K562 (cell line): ENCODE data around the gene JUNB. TPM values are rescaled to one million over a fixed set of nuclear protein-coding genes. Genes with fewer than 3 reads are reported as not detected.

Source experiments
- ATF1 ChIP-seq, 2 experiments: fragments of 450-650 bp in 1 of 2; IDR thresholded peaks; 2 replicates each; pipeline ENCODE4 v1.6.1; 2016; ENCODE audit warnings: missing compliant biosample characterization in 1 of 2, missing genetic modification characterization in 1 of 2
- E2F3 ChIP-seq: fragments of 250-450 bp; sonication (Bioruptor Pico); IDR thresholded peaks from 2 replicates; pipeline ENCODE4 v1.4.0; 2020; ENCODE audit warnings: mild to moderate bottlenecking
- E2F5 ChIP-seq: sonication (generic); formaldehyde crosslinking; IDR thresholded peaks from 2 replicates; pipeline ENCODE4 v1.8.0; 2022; ENCODE audit warnings: mild to moderate bottlenecking, missing genetic modification reagents
- HEY1 ChIP-seq: fragments of 250-450 bp; sonication (Bioruptor Pico); IDR thresholded peaks from 2 replicates; pipeline ENCODE4 v1.5.0; 2020; ENCODE audit warnings: mild to moderate bottlenecking, moderate library complexity, borderline replicate concordance
- IRF2 ChIP-seq: sonication (generic); formaldehyde crosslinking; IDR thresholded peaks from 2 replicates; pipeline ENCODE4 v1.8.1; 2022; ENCODE audit warnings: mild to moderate bottlenecking, missing genetic modification reagents
- NCOR1 ChIP-seq: fragments of 450-650 bp; IDR thresholded peaks from 2 replicates; pipeline ENCODE4 v1.6.1; 2016; ENCODE audit warnings: mild to moderate bottlenecking, moderate library complexity
- NR2C2 ChIP-seq, 2 experiments: fragments of 200-800 bp in 1 of 2; sonication (Bioruptor generic) in 1 of 2; sonication (generic) in 1 of 2; formaldehyde crosslinking in 1 of 2; IDR thresholded peaks; 2 replicates each; pipeline versions ENCODE4 v1.6.1 to v1.8.0; 2016 to 2022; ENCODE audit warnings: mild to moderate bottlenecking in 1 of 2, missing compliant biosample characterization in 1 of 2, missing genetic modification characterization in 1 of 2, missing genetic modification reagents in 1 of 2
- RAD51 ChIP-seq: fragments of 450-650 bp; IDR thresholded peaks from 2 replicates; pipeline ENCODE4 v1.7.1; 2016; ENCODE audit warnings: low read depth, mild to moderate bottlenecking, borderline replicate concordance
- RCOR1 ChIP-seq, 2 experiments: IDR thresholded peaks; 2 replicates each; pipeline ENCODE4 v1.6.1; 2012; ENCODE audit warnings: low read depth in 2 of 2, low read length in 2 of 2, borderline replicate concordance in 1 of 2, improper control_type of control experiment in 1 of 2
- TFE3 ChIP-seq: fragments of 450-650 bp; formaldehyde crosslinking; IDR thresholded peaks from 2 replicates; pipeline ENCODE4 v1.4.0; 2020; ENCODE audit warnings: mild to moderate bottlenecking, mixed read lengths
- TRIM28 ChIP-seq: fragments of 450-650 bp; IDR thresholded peaks from 2 replicates; pipeline ENCODE4 v1.6.1; 2017
- ZSCAN29 ChIP-seq: fragments of 450-650 bp; IDR thresholded peaks from 2 replicates; pipeline ENCODE4 v1.6.1; 2017
- polyA plus RNA-seq, 8 experiments: library from polyadenylated mRNA; depleted of rRNA in 4 of 8; stranded (reverse) in 5 of 8; unstranded in 3 of 8; fragments of >200 nt; fragmentation: Nextera tagmentation in 2 of 8; fragmentation: Illumina TruSeq in 1 of 8; extraction: Ambion mirVana in 2 of 8; extraction: Trizol in 1 of 8; gene quantifications; 2 replicates each; pipeline versions ENCODE4 v1.2.1 to v1.2.3, GENCODE V29; 2011 to 2014; ENCODE audit warnings: inconsistent platforms in 1 of 8, missing spikeins in 1 of 8
- total RNA-seq, 7 experiments: library from RNA; depleted of rRNA in 6 of 7; stranded (reverse); fragments of >200 nt in 6 of 7; fragmentation: Illumina TruSeq in 2 of 7; extraction: Trizol in 2 of 7; gene quantifications; 2 replicates each; pipeline versions ENCODE4 v1.2.1 to v1.2.3, GENCODE V29; 2011 to 2021; ENCODE audit warnings: low replicate concordance in 1 of 7
- TF ChIP-seq, protein P1 (sequence below), 3 experiments: fragments of 200-800 bp in 1 of 3; fragments of 250-450 bp in 1 of 3; fragments of 450-650 bp in 1 of 3; sonication (Bioruptor Pico) in 1 of 3; sonication (Bioruptor generic) in 1 of 3; formaldehyde crosslinking in 1 of 3; IDR thresholded peaks; 2 replicates each; pipeline versions ENCODE4 v1.6.1 to v1.8.0; 2016 to 2022; ENCODE audit warnings: mild to moderate bottlenecking in 2 of 3, missing genetic modification characterization in 2 of 3, missing compliant biosample characterization in 1 of 3, moderate library complexity in 1 of 3
- TF ChIP-seq, protein P2 (sequence below), 2 experiments: IDR thresholded peaks; 2 replicates each; pipeline ENCODE4 v1.6.1; 2011; ENCODE audit warnings: borderline replicate concordance in 1 of 2, control low read depth in 1 of 2, low read depth in 1 of 2, low read length in 1 of 2, mild to moderate bottlenecking in 1 of 2, mixed read lengths in 1 of 2, moderate library complexity in 1 of 2; ENCODE audit not compliant: insufficient read depth in 1 of 2, insufficient read length in 1 of 2, poor library complexity in 1 of 2, severe bottlenecking in 1 of 2; ENCODE audit errors: extremely low read depth in 1 of 2
- TF ChIP-seq, protein P3 (sequence below), 3 experiments: IDR thresholded peaks in 2 of 3; conservative IDR thresholded peaks in 1 of 3; 2 replicates each; pipeline ENCODE4 v1.5.1; 2011 to 2012; ENCODE audit warnings: low read length in 3 of 3, mild to moderate bottlenecking in 3 of 3, control low read depth in 2 of 3, improper control_type of control experiment in 1 of 3, inconsistent platforms in 1 of 3, low read depth in 1 of 3, mixed read lengths in 1 of 3, moderate library complexity in 1 of 3; ENCODE audit not compliant: insufficient read depth in 2 of 3

Gene JUNB
- total and polyA plus RNA-seq, 9 of the 15 experiments (the other 6 are each of a cell fraction or from before 2014, with no cell fraction given), result 0.23 to 88.1 (median 13.1) TPM

- TF ChIP-seq, protein P1, sequence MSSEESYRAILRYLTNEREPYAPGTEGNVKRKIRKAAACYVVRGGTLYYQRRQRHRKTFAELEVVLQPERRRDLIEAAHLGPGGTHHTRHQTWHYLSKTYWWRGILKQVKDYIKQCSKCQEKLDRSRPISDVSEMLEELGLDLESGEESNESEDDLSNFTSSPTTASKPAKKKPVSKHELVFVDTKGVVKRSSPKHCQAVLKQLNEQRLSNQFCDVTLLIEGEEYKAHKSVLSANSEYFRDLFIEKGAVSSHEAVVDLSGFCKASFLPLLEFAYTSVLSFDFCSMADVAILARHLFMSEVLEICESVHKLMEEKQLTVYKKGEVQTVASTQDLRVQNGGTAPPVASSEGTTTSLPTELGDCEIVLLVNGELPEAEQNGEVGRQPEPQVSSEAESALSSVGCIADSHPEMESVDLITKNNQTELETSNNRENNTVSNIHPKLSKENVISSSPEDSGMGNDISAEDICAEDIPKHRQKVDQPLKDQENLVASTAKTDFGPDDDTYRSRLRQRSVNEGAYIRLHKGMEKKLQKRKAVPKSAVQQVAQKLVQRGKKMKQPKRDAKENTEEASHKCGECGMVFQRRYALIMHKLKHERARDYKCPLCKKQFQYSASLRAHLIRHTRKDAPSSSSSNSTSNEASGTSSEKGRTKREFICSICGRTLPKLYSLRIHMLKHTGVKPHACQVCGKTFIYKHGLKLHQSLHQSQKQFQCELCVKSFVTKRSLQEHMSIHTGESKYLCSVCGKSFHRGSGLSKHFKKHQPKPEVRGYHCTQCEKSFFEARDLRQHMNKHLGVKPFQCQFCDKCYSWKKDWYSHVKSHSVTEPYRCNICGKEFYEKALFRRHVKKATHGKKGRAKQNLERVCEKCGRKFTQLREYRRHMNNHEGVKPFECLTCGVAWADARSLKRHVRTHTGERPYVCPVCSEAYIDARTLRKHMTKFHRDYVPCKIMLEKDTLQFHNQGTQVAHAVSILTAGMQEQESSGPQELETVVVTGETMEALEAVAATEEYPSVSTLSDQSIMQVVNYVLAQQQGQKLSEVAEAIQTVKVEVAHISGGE (CRISPR knock-in tag; IDR thresholded peaks at IDR 0.05), result peak in 2 of 3 experiments; percentile 62 to 67; a peak in 3 of 6 replicates
- TF ChIP-seq TFE3, result peak; percentile 92
- TF ChIP-seq, protein P2, sequence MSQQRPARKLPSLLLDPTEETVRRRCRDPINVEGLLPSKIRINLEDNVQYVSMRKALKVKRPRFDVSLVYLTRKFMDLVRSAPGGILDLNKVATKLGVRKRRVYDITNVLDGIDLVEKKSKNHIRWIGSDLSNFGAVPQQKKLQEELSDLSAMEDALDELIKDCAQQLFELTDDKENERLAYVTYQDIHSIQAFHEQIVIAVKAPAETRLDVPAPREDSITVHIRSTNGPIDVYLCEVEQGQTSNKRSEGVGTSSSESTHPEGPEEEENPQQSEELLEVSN (IDR thresholded peaks at IDR 0.05; ENCODE audit: borderline replicate concordance in 1 of 2, extremely low read depth in 1 of 2, insufficient read depth in 1 of 2, insufficient read length in 1 of 2, low read depth in 1 of 2, low read length in 1 of 2, poor library complexity in 1 of 2, severe bottlenecking in 1 of 2), result peak; percentile 76
- TF ChIP-seq HEY1 (CRISPR knock-in tag), result no peak
- TF ChIP-seq TRIM28, result no peak
- TF ChIP-seq IRF2, result no peak
- peak; percentile 81; the same call in 1 of the 2 replicates for TF ChIP-seq ZSCAN29
- TF ChIP-seq RCOR1 (IDR thresholded peaks at IDR 0.05; ENCODE audit: borderline replicate concordance in 1 of 2, low read depth in 2 of 2, low read length in 2 of 2), result peak in 1 of 2 experiments; percentile 28; a peak in 1 of 4 replicates
- 0 out of 2 replicates have a peak, but pooled peaks have one; percentile 9 for TF ChIP-seq NCOR1
- TF ChIP-seq NR2C2 (CRISPR knock-in tag; IDR thresholded peaks at IDR 0.05), result peak; percentile 90
- peak; percentile 89 for TF ChIP-seq NR2C2 (tag; IDR thresholded peaks at IDR 0.05)
- TF ChIP-seq E2F3 (CRISPR knock-in tag), result no peak
- no peak for TF ChIP-seq ATF1 (CRISPR knock-in tag; IDR thresholded peaks at IDR 0.05)
- TF ChIP-seq ATF1 (tag; IDR thresholded peaks at IDR 0.05), result peak; percentile 55
- TF ChIP-seq, protein P3, sequence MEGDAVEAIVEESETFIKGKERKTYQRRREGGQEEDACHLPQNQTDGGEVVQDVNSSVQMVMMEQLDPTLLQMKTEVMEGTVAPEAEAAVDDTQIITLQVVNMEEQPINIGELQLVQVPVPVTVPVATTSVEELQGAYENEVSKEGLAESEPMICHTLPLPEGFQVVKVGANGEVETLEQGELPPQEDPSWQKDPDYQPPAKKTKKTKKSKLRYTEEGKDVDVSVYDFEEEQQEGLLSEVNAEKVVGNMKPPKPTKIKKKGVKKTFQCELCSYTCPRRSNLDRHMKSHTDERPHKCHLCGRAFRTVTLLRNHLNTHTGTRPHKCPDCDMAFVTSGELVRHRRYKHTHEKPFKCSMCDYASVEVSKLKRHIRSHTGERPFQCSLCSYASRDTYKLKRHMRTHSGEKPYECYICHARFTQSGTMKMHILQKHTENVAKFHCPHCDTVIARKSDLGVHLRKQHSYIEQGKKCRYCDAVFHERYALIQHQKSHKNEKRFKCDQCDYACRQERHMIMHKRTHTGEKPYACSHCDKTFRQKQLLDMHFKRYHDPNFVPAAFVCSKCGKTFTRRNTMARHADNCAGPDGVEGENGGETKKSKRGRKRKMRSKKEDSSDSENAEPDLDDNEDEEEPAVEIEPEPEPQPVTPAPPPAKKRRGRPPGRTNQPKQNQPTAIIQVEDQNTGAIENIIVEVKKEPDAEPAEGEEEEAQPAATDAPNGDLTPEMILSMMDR (IDR thresholded peaks at IDR 0.05 in 2 of 3, conservative IDR thresholded peaks at IDR 0.05 in 1 of 3; ENCODE audit: insufficient read depth in 2 of 3, low read depth in 1 of 3, low read length in 3 of 3), result 0 out of 6 replicates have a peak, but pooled peaks of 1 of the 3 experiments have one; percentile 10
- TF ChIP-seq E2F5, result peak; percentile 28
- TF ChIP-seq RAD51, result peak; percentile 88
Observed at GRCh38 chr19:12792051-12792852, 966 bp downstream of the JUNB start (continued).
